DMS79 treated with DMSO at 0.1 percent for 48 hours (cell line): ENCODE measurements around the gene POP4.
A peak's percentile ranks its signal among the peaks of the same experiment; 100 is the strongest.

ENCODE experiments used
- DNase-seq: peaks from one replicate; lab custom pipeline; 2025; lab: John Stamatoyannopoulos, UW

The POP4 gene

DNA sequence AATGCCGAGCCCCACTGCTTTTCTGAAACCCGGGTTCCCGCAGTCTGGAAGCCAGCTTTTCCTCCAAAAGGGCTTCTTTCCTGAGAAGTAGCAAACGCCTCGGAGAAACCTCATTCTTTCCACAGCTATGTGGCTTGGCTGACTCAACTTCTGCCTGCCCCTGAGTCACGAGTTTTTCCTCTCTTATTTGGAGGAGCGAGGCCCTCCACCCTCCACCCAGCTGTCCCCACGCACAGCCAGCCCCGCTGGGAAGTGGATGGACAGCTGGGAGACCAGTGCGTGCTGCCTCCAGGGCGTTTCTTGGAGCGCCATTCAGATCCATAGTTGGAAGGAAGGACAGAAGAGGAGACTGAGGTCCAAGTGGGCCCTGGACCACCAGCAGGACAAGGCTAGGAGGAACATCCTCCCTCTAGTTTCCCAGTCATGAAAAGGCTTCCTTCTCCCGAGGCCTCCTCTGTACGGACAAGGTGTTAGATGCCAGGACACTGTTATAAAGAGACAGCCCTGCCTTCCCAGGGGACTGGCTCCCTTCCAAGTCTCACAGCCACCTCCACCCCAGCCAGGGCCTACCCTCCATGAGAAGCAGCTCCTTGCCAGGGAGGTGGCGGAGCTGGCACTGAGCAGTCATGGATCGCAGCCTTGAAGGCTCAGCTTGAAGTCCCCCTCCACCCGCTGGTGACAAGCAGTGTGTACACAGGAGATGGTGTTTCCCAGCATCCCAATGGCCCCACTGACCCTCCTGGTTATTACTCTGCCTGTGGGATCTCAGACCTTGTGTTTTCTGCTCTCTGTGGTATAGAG is 56.7 kb downstream of the POP4 start:
- peak; percentile 17 for DNase-seq

DNA sequence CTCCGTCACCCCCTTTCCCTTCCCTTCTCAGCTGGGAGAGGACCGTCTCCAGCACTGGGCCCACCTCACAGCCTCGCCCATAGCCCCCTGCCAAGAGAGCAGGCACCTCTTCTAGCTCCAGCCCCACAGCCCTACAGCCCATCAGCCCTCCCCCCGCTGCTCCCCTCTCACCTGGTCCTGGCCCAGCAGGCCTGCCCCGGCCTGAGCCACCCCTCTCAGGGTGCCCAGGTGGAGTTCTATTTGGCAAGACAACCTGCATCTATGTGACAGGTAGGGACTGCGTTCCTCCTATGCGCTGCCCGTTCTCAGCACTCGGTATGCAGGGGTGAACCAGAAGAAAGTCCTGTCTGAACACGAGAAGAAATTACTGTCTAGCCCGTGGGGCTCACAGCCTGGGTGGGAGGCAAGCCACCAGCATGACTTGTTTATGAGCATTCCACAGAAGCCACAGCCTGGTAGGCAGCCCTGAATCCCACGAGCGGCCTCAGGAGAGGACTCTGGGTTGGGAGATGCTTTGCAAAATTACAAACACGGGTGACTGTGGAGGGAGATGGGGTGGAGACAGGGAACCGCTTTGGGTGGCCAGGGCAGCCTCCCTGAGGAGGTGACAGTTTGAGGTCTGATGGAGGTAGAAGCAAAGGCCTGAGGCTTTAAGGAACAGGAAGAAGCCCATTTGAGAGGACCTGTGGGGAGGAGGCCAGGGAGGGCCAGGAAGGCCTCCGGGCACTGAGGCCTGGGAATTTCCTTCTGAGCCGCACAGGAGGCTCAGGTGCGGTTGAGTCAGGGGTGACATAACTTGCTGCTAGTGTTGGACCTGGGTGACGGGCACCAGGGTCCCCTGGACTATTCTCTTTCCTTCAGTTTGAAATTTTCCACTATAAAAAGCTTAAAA is 58.0 kb downstream of the POP4 start:
- no peak for DNase-seq

DNA sequence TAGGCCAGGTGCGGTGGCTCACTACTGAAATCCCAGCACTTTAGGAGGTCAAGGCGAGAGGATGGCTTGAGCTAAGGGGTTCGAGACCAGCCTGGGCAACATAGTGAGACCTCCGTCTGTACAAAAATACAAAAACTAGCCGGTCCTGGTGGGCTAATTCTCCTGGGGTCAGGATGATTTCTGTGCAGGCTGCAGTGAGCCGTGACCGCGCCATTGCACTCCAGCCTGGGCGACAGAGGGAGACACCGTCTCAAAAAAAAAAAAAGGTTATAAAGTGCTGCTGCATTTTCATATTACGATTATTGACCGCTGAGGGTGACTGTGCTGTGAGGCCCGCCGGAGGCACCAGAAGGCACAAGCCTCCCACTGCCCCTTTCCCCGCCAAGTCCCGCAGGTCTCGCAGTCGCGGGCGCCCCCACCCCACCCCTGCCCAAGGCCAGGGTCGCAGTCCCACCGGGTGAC is 58.7 kb downstream of the POP4 start:
- DNase-seq, result no peak

DNA sequence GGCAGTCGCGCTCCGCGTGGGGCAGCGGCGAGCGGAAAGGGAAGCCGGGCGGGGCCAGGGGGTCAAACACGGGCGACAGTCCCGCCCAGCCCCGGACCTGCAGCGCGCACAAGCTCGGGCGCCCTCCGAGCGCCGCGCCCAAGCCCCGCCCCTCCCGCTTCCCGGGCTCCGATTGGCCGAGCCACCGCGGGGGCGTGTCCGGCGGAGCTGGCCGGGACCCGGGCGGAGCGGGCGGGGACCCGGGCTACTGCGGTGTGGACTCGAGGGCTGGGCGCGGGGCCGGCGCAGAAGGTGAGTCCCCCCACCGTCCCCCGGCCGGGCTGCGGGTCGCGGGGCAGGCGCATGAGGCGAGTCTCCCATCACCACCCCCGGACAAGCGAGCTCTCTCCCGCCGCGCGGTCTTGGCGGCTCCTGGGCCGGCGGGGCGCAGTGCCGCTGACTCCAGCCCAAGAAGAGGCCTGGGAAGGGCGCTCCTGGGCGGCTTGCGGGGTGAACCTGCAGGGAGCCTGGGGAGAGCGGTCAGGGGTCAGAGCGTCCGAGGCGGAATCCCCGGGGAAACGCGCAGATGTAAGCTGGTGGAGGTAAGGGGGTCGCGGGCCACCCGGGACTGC is 59.2 kb downstream of the POP4 start, which contains the start of gene PLEKHF1:
Gene PLEKHF1, plus strand, starts transcription at position 247 of the 611 bp plus-strand sequence. CDS start 8,379 bp downstream, outside the sequence.
- peak; percentile 56 for DNase-seq

DNA sequence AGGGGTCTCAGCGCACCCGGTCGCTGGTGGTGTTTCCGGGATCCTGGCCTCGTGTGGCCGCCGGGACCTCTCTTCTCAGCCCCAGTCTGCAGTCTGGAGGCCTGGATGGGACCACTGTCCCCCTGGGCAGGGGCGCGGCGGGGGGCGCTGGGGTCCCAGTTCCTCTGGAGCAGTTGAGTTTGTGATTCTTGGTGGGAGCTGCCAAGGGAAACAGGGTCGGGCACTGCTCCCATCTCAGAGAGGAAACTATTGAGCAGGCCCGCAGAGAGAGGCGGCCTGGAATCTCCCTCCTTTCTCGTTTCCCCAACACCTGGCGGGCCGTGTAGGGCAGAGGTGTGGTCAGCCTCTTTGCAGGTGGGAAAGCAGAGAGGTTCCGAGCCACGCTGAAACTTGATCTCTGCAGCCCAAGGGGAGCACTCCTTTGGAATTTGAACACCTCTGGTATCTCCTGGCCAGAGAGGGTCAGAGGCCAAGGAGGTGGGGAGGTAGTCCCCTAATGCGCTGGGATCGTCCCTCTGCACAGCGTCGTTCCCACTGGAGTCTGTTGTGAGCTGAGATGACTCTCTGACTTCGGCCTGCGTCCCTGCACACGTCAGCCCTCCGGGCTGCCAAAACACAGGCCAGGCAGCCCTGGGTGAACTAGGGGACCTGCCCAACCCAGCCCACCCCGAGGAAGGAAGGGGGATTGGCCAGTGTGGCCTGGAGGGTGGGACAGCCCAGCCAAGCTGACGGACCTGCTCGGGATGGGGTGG is 59.9 kb downstream of the POP4 start:
- DNase-seq, result peak; percentile 5
